IPS-18c (cell line): ENCODE results near the gene MTMR4.

Source experiments
- H3K4me3 ChIP-seq: 2 replicates; pipeline ENCODE4 v1.7.0; 2013; ENCODE audit warnings: low read depth, mild to moderate bottlenecking, low read length, moderate library complexity; ENCODE audit not compliant: insufficient read depth
- H3K9me3 ChIP-seq: one replicate; pipeline ENCODE4 v1.6.1; 2013; ENCODE audit warnings: mild to moderate bottlenecking, low read length, moderate library complexity; ENCODE audit not compliant: control insufficient read depth, insufficient read depth

Gene MTMR4

DNA sequence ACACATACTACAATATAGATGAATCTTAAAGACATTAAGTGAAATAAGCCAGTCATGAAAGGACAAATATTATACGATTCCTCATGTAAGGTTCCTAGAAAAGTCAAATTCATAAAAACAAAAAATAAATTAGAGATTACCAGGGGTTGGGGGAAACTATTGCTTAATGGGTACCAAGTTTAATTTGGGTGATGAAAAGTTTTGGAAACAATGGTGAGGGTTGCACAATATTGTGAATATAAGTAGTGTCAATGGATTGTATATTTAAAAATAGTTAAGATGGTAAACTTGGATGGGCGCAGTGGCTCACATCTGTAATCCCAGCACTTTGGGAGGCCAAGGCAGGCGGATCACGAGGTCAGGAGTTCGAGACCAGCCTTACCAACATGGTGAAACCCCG is 44.1 kb downstream of the MTMR4 start:
- Histone ChIP-seq H3K4me3 (no peak overlapping the region), H3K9me3 (no peaks in the 10 kb centered on the region)

DNA sequence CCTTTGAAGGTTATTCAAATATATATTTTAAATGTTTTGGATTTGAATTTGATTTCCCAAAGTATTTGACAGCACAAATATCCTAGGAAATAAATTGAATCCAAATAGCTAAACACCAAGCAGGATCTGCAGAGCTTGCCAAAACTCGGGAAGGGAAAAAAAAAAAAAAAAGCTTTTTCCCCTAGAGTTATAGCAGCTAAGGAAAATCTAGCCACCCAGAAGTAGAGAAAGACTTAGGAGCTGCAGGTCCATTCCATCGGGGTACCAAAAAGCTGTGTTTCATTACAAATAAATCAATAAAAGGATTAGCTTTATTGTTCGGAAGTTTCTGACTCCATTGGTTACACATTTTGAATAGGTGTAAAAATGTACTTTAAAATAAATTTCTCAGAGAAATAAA is 45.5 kb downstream of the MTMR4 start:
- Histone ChIP-seq H3K4me3 (no peak overlapping the region), H3K9me3 (no peaks in the 10 kb centered on the region)

DNA sequence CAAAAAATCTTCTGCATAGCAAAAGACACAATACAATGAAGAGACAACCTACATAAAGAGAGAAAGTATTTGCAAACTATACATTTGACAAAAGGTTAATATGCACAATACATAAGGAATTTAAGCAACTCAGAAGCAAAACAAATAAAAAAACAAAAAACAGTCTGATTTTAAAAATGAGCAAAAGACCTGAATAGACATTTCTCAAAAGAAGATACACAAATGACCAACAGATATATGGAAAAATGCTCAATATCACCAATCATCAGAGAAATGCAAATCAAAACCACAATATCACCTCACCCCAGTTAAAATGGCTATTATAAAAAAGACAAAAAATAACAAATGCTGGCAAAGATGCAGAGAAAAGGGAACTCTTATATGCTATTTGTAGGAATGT is 58.9 kb downstream of the MTMR4 start:
- H3K4me3 ChIP-seq = no peak overlapping the region

DNA sequence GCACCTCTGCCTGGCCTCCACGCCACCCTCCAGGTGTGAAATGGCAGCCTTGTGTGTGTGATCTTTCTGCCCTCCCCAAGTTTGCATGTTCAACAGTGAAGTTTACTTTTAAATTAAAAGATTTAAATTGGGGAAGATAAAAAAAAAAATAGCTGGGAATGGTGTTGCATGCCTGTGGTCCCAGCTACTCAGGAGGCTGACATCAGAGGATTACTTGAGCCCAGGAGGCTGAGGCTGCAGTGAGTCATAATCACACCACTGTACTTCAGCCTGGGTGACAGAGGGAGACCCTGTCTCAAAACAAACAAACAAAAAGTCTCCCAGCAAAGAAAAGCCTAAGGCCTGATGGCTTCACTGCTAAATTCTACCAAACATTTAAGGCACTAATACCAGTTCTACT is 61.7 kb downstream of the MTMR4 start:
- no peaks in the 10 kb centered on the region for H3K9me3 ChIP-seq
- no peak overlapping the region for H3K4me3 ChIP-seq

More for the DNA sequence above, 58.9 kb downstream of the MTMR4 start:
- H3K9me3 ChIP-seq = no peaks in the 10 kb centered on the region

DNA sequence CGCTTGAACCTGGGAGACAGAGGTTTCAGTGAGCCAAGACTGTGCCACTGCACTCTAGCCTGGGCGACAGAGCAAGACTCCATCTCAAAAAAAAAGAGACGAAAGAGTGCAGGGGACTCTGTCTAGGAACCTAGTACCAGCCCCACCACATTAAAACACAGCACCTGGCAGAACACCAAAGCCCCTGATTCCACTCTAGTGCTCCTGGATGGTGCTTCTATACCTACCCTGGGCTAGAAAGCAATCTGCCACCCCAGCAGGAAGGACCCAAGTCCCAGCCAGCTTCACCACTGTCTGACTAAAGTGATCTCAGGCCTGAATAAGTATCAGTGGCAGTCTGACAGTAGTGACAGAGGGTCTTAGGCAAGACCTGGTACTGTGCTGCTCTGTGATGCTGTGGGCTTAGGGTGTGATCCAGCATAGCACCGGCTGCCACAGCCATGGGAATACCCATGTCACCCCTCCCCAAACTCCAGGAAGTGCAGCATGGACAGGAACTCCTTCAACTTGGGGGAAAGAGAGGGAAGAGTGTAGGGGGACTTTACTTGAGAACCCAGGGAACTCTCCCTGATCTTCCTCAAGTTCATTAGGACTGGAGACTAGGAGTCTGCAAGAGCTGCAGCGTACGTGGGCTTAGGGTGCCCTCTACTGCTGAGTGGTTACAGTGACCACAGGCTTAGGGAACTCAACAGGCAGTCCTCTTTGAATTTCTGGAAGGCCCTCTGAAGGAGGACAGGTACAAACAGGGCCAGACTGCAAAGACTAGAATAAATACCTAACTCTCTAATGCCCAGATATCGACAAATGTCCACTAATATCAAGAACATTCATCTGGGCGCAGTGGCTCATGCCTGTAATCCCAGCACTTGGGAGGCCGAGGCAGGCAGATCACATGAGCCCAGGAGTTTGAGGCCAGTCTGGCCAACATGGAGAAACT is 67.1 kb downstream of the MTMR4 start:
- H3K9me3 ChIP-seq = no peaks in the 10 kb centered on the region
- H3K4me3 ChIP-seq = no peak overlapping the region

DNA sequence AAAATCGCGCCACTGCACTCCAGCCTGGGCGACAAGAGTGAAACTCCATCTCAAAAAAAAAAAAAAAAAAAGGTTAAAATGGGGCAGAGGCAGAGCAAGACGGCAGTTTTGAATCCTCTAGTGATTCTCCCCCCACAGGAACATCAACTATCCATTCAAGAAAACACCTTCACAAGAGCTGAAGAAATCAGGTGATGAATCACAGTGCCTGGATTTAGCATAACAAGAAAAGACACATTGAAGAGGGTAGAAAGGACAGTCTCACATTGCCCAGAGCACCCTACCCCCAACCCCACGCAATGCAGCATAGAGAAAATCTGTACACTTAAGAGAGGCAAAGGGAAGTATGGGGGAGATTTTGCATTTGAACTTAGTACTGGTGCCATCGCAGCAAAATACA is 68.4 kb downstream of the MTMR4 start:
- Histone ChIP-seq H3K9me3 (no peaks in the 10 kb centered on the region), H3K4me3 (no peak overlapping the region)
